Activated T-helper 9 cell treated with anti-CD3 and anti-CD28 coated beads, Interleukin-2, amount 50 U/mL, for 16 hours (primary cell): Measurements from ENCODE around the gene VILL.
A peak's percentile ranks its signal among the peaks of the same experiment; 100 is the strongest.
"Not testable (repeated sequence)": the region's sequence is repeated elsewhere in the genome, so short reads cannot be mapped to it uniquely, and the experiment has no call there.

Source experiments
- DNase-seq: peaks from one replicate; pipeline ENCODE4 v3.0.0-alpha.2; 2020; ENCODE audit warnings: low read depth

The VILL gene

DNA sequence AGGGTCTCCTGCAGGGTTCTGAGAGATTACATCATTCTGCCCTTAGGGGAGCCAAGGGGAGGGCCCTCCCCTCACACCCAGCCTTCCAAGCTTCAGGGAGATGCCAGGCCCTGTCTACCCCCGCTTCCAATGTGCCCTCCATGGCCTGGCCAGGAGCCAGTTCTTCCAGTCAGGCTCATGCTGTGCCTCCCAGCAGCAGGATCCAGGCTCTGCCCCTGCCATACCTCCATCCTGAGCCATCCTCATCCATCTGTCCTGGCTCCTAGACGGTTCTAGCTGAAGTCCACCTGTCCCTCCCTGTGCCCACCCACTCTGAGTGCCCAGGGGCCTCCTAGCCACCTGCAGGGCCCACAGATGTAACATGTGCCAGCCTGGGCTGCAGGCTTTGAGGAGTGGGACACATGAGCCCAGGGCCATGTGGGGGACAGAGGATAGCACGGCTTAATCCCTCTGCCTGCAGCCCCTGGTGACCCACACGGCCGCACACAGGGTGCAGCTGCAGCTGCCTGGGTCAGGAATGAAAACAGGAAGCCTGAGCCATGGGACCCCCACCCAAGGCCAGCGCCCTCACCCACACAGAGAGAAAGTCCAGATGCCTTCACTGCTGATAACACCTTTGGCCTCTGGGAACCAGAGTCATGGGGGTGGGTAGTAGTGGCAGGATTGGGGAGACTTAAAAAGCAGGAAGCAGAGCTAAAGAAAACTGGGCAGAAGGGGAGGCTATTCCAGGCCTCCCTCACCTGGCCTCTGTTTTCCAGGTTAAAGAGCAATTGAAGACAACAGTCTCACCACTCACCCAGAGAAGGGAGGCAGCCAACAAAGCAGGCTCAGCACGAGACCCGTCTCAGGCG is 27.1 kb downstream of the VILL start:
- no peak for DNase-seq

DNA sequence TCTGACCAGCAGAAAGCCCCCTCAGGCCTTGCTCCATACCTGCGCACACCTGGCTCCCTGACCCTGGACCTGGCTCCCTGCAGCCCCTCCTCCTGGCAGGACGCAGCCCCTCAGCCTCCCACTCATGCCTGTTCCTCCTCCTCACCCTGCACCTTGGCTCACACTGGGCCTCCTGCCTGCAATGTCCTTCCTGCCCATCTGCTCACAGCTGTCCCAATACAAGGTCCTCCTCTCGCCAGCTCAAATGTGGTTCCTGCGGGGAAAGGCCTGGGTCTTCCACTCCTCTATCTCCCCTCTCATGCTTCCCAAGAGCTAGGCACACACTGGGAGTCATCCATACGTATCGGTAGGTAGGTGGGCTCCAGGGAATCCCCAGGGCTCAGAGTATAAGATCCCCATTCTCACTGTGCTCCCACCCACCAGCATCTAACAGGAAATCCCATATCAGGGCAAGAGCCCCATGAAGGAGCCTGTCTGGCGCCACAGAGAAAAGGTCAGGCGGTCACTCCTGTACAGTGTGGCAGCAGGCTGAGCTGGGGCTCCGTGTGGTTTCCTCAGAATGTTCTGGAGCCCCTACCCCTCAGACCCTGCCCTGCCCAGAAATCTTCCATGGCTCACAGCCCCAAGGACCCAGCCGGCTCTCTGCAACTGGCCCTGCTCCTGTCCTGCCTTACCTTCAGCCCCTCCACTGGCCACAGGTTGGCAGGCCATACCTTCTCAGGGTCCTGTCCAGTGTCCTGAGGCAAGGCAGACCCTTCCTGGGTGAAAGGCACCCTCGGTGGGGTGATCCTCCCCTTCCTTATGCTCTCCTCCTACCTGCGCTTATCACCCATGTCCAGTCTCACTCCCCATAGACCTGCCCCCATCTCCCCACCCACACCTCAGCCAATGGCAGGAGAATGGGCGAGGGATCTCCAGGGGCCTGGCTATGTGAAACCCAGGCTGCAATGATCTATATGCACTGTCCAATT is 28.0 kb downstream of the VILL start:
- no peak for DNase-seq

- no peak for DNase-seq
Observed at GRCh38 chr3:38019658-38020341, 29.2 kb downstream of the VILL start.

DNA sequence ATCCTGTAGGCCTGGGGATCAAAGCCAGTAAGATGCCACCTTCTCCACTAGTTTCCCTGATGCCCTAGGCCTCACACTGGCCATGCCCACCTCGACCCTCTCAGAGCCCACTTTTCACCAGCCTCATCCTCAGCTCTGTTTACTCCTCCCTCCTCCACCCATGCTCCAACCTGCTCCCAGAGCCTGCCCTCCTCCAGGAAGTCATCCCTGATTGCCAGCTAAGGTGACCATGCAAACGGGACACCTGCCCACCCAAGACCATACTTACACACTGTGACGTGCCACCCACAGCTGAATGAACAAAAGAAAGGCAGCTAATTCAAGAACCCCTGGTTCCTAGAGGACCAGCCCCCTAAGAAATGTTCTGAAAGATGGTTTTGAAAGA is 29.7 kb downstream of the VILL start:
- DNase-seq, result no peak

GRCh38 chr3:38021196-38021595 is 30.6 kb downstream of the VILL start:
- DNase-seq, result no peak

- no peak for DNase-seq
Observed at GRCh38 chr3:38022301-38022700, 31.7 kb downstream of the VILL start.

GRCh38 chr3:38022896-38023709 is 32.5 kb downstream of the VILL start:
- DNase-seq, result no peak

DNA sequence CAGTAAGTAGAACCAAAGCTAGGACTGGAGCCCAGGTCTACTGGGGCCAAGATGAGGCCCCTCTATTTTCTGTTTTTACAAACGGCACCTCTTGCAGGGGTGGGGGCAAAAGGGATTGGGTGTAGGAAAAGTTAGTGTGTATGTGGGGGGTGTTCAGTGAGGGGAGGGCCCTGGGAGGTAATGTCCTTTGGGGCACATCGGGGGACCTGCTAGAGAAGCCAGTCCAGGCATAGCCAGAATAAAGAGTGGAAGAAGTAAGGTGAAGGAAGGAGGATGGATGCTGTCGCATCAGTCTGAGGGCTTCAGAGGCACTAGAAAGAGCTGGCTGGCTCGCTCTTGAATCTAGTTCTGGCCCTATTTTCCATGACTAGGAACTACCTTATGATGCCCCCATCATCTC is 36.3 kb downstream of the VILL start:
- no peak for DNase-seq

GRCh38 chr3:38027466-38028465 is 37.2 kb downstream of the VILL start:
- DNase-seq, result no peak

- DNase-seq, result no peak
Observed at GRCh38 chr3:38028621-38029361, 38.2 kb downstream of the VILL start.

- DNase-seq, result peak; percentile 30
Observed at GRCh38 chr3:38029400-38030125, 39.0 kb downstream of the VILL start, which contains the start of gene PLCD1. TSS of gene PLCD1 (minus strand) at chr3:38029642. CDS start at chr3:38029539, 103 bp downstream.

DNA sequence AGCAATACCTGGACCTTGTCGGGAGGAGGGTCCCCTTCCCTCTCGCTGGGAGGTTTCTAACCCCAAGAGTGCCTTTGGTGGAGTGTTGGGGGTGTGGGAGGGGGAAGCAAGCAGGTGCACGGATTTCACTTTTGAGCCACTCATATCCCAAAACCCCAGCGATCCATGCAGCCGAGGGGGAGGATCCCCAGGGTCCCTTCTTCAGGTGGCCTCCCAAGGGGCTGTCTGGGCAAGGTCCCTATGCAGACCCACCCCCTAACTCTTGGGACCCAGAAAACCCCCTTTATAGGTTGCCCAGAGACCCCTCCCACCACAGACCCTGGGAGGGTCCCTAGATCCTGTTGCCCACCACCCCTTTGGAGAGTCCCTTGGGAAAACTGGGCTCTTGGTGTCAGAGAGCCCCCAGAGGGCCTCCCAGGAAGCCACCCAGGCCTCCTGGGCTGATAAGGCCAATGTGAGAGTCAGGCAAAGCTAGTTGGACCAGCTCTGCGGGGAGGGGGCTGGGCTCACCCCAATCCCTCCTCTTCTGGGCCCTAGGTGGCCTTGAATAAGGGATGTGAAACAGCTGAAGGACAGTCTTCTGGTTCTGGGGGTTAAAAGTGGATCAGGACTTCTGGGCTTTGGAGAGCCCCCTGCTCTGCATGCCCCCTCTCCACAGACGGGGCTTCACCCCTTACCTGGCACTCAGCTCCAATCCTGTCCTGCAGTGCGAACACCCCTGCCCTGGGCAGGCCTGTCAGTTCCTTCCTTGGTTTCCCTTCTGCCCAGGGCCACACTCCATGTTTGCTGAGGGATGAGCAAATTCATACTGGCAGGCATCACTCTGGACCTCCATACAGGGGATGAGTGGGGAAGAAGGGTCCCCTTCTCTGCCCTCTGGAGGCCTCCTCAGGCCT is 39.8 kb downstream of the VILL start:
- DNase-seq, result no peak

DNA sequence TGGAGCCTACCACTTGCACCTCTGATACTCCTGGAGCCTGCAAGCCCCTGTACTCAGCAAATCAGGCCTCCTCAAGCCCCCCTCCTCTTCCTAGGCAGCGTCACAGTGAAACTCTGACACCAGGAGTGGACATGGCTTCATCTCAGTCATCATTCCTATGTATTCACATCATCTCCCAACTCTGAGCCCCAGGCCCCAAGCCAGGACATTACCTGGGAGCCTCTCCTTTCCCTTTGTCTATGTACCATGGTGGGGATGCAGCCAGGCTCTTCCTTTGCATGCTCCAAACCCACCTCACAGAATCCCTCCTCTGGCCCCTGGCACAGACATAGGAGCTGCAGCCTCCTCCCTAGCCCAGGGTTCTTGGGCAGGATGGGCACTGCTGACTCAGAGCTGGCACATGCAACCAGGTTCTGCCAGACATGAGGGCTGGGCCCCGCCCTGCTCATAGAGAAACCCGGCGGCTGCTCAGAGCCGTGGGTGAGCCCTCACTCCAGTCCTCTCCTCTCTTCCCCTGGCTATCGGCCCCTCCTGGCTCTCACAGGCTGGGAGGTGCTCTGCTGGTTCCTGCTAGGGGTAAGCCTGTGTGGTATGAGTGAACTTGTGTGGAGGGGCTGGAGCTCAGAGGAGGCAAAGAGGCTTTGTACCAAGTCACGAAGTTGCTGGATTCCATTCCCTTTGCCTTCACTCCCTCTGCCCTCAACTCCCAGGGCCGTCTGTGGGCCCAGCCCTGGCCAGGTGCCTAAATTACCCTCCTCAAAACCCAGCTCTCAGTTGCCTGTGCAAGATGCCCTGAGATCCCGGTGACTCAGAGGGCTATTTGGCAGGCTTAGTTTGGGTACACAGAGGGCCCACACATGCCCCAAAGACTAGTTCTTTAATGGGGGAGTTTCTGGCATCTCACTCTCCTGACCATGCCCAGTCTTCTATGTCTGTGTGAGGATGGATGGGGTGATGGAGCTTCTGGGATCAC is 40.7 kb downstream of the VILL start:
- peak; percentile 40 for DNase-seq

GRCh38 chr3:38032328-38032865 is 41.8 kb downstream of the VILL start:
- no peak for DNase-seq

GRCh38 chr3:38033586-38033985 is 43.0 kb downstream of the VILL start:
- DNase-seq, result not testable (repeated sequence)

DNA sequence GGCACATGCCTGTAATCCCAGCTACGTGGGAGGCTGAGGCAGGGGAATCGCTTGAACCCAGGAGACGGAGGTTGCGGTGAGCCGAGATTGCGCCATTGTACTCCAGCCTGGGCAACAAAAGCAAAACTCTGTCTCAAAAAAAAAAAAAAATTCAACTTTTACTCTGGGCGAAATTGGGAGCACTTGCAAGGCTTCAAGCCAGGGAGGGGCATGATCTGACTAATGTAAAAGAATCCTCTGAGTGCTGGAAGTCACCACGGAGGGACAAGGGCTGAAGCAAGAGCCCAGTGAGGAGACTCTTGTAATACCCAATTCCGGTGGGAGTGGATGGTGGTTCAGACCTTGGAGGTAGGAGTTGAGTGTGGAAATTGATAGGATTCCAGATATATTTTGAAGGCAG is 43.7 kb downstream of the VILL start:
- DNase-seq, result not testable (repeated sequence)
